GM23338 (cell line): ENCODE results near the gene ATP5MC2. TPM values are rescaled to one million over a fixed set of nuclear protein-coding genes. Genes with fewer than 3 reads are reported as not detected.

Experiments
- ATAC-seq: fragments of 200-7000 bp; cut with Tn5 transposase; 3 replicates; pipeline ENCODE4 v1.9.1; 2020
- DNase-seq: peaks from one replicate; pipeline ENCODE4 v3.0.0-alpha.2; 2015; ENCODE audit warnings: low spot score
- H2AFZ ChIP-seq: fragments of 200-600 bp; sonication (generic); 2 replicates; pipeline ENCODE4 v1.8.0; 2016; ENCODE audit warnings: antibody characterized with exemption, mild to moderate bottlenecking, moderate library complexity
- H3F3A ChIP-seq: fragments of 200-600 bp; sonication (generic); replicated peaks from 2 replicates; pipeline ENCODE4 v1.8.0; 2017; ENCODE audit warnings: antibody characterized with exemption, mixed run types, low read depth
- H3K27ac ChIP-seq: fragments of 200-600 bp; sonication (generic); 2 replicates; pipeline ENCODE4 v1.6.1; 2016; ENCODE audit warnings: low read depth
- H3K27me3 ChIP-seq: fragments of 200-600 bp; sonication (generic); 2 replicates; pipeline ENCODE4 v1.8.0; 2016; ENCODE audit warnings: mild to moderate bottlenecking, mixed run types, moderate library complexity; ENCODE audit not compliant: insufficient read depth
- H3K36me3 ChIP-seq: fragments of 200-600 bp; sonication (generic); 2 replicates; pipeline ENCODE4 v1.8.0; 2016; ENCODE audit warnings: mild to moderate bottlenecking; ENCODE audit not compliant: insufficient read depth
- H3K4me1 ChIP-seq: fragments of 200-600 bp; sonication (generic); 2 replicates; pipeline ENCODE4 v1.8.0; 2016; ENCODE audit warnings: mild to moderate bottlenecking, moderate library complexity; ENCODE audit not compliant: insufficient read depth
- H3K4me2 ChIP-seq: fragments of 200-600 bp; sonication (generic); 2 replicates; pipeline ENCODE4 v1.7.1; 2017; ENCODE audit warnings: mixed run types
- H3K4me3 ChIP-seq: fragments of 200-600 bp; sonication (generic); 2 replicates; pipeline ENCODE4 v1.6.1; 2016; ENCODE audit warnings: mixed run types
- H3K79me2 ChIP-seq: fragments of 200-600 bp; sonication (generic); replicated peaks from 2 replicates; pipeline ENCODE4 v1.8.0; 2017; ENCODE audit warnings: mild to moderate bottlenecking; ENCODE audit not compliant: insufficient read depth
- H3K9me2 ChIP-seq: fragments of 200-600 bp; sonication (generic); 2 replicates; pipeline ENCODE4 v1.8.0; 2017; ENCODE audit not compliant: insufficient read depth
- H4K20me1 ChIP-seq: fragments of 200-600 bp; sonication (generic); replicated peaks from 2 replicates; pipeline ENCODE4 v1.8.0; 2017; ENCODE audit warnings: mild to moderate bottlenecking; ENCODE audit not compliant: insufficient read depth
- H3K27ac Mint-ChIP-seq: 2 replicates; pipeline ENCODE4 v1.8.0; 2020; ENCODE audit warnings: inconsistent platforms, mild to moderate bottlenecking, moderate library complexity, mixed read lengths
- H3K27me3 Mint-ChIP-seq: 3 replicates; pipeline ENCODE4 v1.8.0; 2022; ENCODE audit warnings: low read depth, mild to moderate bottlenecking, moderate library complexity, mixed read lengths, inconsistent platforms; ENCODE audit not compliant: insufficient read depth, poor library complexity
- H3K36me3 Mint-ChIP-seq: 3 replicates; pipeline ENCODE4 v1.8.0; 2021; ENCODE audit warnings: low read depth, mild to moderate bottlenecking, inconsistent platforms, moderate library complexity, mixed read lengths
- H3K4me1 Mint-ChIP-seq: 3 replicates; pipeline ENCODE4 v1.8.0; 2020; ENCODE audit warnings: mild to moderate bottlenecking, inconsistent platforms, mixed read lengths
- H3K4me3 Mint-ChIP-seq: 3 replicates; pipeline ENCODE4 v1.8.0; 2021; ENCODE audit warnings: moderate library complexity, mild to moderate bottlenecking, inconsistent platforms, mixed read lengths
- H3K9me3 Mint-ChIP-seq: 3 replicates; pipeline ENCODE4 v1.8.0; 2020; ENCODE audit warnings: moderate library complexity, mild to moderate bottlenecking, inconsistent platforms, mixed read lengths
- CREB1 ChIP-seq: fragments of 250-450 bp; sonication (Bioruptor Pico); IDR thresholded peaks from 2 replicates; pipeline ENCODE4 v1.5.0; 2020; ENCODE audit warnings: low read depth, mild to moderate bottlenecking, moderate library complexity
- CTCF ChIP-seq, 2 experiments: fragments of 200-600 bp in 1 of 2; sonication (generic) in 1 of 2; conservative IDR thresholded peaks; 2 replicates each; pipeline versions ENCODE4 v1.5.1 to v1.6.1; 2016 to 2017; ENCODE audit warnings: antibody characterized with exemption in 2 of 2, low read depth in 2 of 2, mild to moderate bottlenecking in 2 of 2, moderate library complexity in 1 of 2
- ETS1 ChIP-seq: IDR thresholded peaks from 2 replicates; pipeline ENCODE4 v1.6.1; 2016; ENCODE audit warnings: antibody characterized with exemption
- EZH2 ChIP-seq: fragments of 200-600 bp; sonication (generic); IDR thresholded peaks from one replicate; pipeline ENCODE4 v1.8.0; 2017; ENCODE audit warnings: antibody characterized with exemption, mild to moderate bottlenecking, low read depth; ENCODE audit not compliant: unreplicated experiment
- JUNB ChIP-seq: IDR thresholded peaks from one replicate; pipeline ENCODE4 v1.6.1; 2016; ENCODE audit warnings: antibody characterized with exemption; ENCODE audit not compliant: unreplicated experiment
- NANOG ChIP-seq: IDR thresholded peaks from 2 replicates; pipeline ENCODE4 v1.6.1; 2016; ENCODE audit warnings: antibody characterized with exemption, borderline replicate concordance
- POLR2AphosphoS5 ChIP-seq: IDR thresholded peaks from 2 replicates; pipeline ENCODE4 v1.6.1; 2016; ENCODE audit warnings: antibody characterized with exemption, low read depth
- REST ChIP-seq: IDR thresholded peaks from one replicate; pipeline ENCODE4 v1.6.1; 2018; ENCODE audit warnings: antibody characterized with exemption; ENCODE audit not compliant: unreplicated experiment
- STAT1 ChIP-seq: IDR thresholded peaks from one replicate; pipeline ENCODE4 v1.6.1; 2016; ENCODE audit warnings: antibody characterized with exemption; ENCODE audit not compliant: unreplicated experiment
- ZNF114 ChIP-seq: fragments of 250-450 bp; sonication (Bioruptor Pico); IDR thresholded peaks from 2 replicates; pipeline ENCODE4 v1.5.0; 2020; ENCODE audit warnings: mild to moderate bottlenecking, moderate library complexity
- ZNF331 ChIP-seq: fragments of 250-450 bp; sonication (Bioruptor Pico); IDR thresholded peaks from 2 replicates; pipeline ENCODE4 v1.5.0; 2020; ENCODE audit warnings: low read depth, mild to moderate bottlenecking, moderate library complexity
- polyA plus RNA-seq: library from polyadenylated mRNA; unstranded; fragments of >200 nt; fragmentation: Nextera tagmentation; extraction: Ambion mirVana; gene quantifications from 2 replicates; pipeline ENCODE4 v1.2.1, GENCODE V29; 2016
- total RNA-seq: library from RNA; depleted of rRNA; stranded (reverse); fragments of >200 nt; shearing (Covaris generic); gene quantifications from 2 replicates; pipeline ENCODE4 v1.2.3, GENCODE V29; 2014

Gene ATP5MC2
- total and polyA plus RNA-seq, 2 experiments from 2014 or later = 362 to 821 TPM

- no peak for TF ChIP-seq ZNF114
- TF ChIP-seq STAT1 = no peak
- TF ChIP-seq REST = no peak
- TF ChIP-seq JUNB = no peak
Measured at GRCh38 chr12:53683983-53684382, 8.1 kb upstream of the ATP5MC2 start (continued).

- Histone ChIP-seq H3K27ac (no peak overlapping the region), H3K79me2 (no peaks in the 10 kb centered on the region), H3F3A (no peaks in the 10 kb centered on the region), H4K20me1 (no peaks in the 10 kb centered on the region), H3K27me3 (no peaks in the 10 kb centered on the region), H3K9me2 (no peaks in the 10 kb centered on the region), H3K4me1 (peaks cover 14% of the 10 kb centered on the region), H2AFZ (no peak overlapping the region), H3K4me3 (no peak overlapping the region), H3K4me2 (0 out of 2 replicates have a peak overlapping the region, but pooled peaks have one; percentile 23), H3K36me3 (no peaks in the 10 kb centered on the region)
- Mint-ChIP-seq H3K9me3 (no peaks in the 10 kb centered on the region), H3K4me1 (peaks cover 17% of the 10 kb centered on the region), H3K27ac (peak overlapping the region; percentile 36; the same call in 1 of the 2 replicates), H3K36me3 (no peaks in the 10 kb centered on the region), H3K27me3 (peaks cover 7% of the 10 kb centered on the region), H3K4me3 (no peak overlapping the region)
- DNase-seq = no peak
- ATAC-seq = peak; percentile 75
- TF ChIP-seq ZNF114 (no peak), CTCF (conservative IDR thresholded peaks at IDR 0.05; ENCODE audit: low read depth in 2 of 2) (no peak), EZH2 (no peak), REST (no peak), JUNB (no peak), NANOG (no peak), CREB1 (CRISPR knock-in tag) (no peak), ETS1 (no peak), POLR2AphosphoS5 (no peak), ZNF331 (CRISPR knock-in tag) (no peak), STAT1 (no peak)
Measured at GRCh38 chr12:53683494-53683893, 7.6 kb upstream of the ATP5MC2 start.
